HepG2 (cell line): ENCODE results near the gene GDPD1. TPM values are rescaled to one million over a fixed set of nuclear protein-coding genes. Genes with fewer than 3 reads are reported as not detected.
"Not testable (repeated sequence)": the region's sequence is repeated elsewhere in the genome, so short reads cannot be mapped to it uniquely, and the experiment has no call there.

Source experiments
- ATAC-seq: fragments of 200-7000 bp; cut with Tn5 transposase; 3 replicates; pipeline ENCODE4 v1.9.1; 2020; ENCODE audit warnings: mild to moderate bottlenecking, moderate library complexity
- BruUV-seq: library from RNA; stranded (reverse); fragments of 400-500 nt; replicated peaks from 2 replicates; lab custom pipeline; 2021; lab: Mats Ljungman, UMichigan
- CTCF ChIA-PET: fragments of 300-600 bp; formaldehyde crosslinking; extraction: SDS; loops from one replicate; lab custom pipeline; 2021; ENCODE audit warnings: low total read pairs, inconsistent platforms, low intra/inter-chr PET ratio; lab: Yijun Ruan, JAX
- POLR2A ChIA-PET: fragments of 350-600 bp; sonication (Branson Sonifier 250); formaldehyde crosslinking; loops from one replicate; lab custom pipeline; 2020; ENCODE audit warnings: antibody characterized with exemption, inconsistent platforms; lab: Yijun Ruan, JAX
- DNase-seq: peaks from one replicate; pipeline ENCODE4 v3.0.0-alpha.2; 2015; ENCODE audit warnings: low spot score
- FAIRE-seq: peaks from 3 replicates; lab custom pipeline; 2011; peaks lifted over from hg19 to GRCh38; lab: Jason Lieb, UNC
- H2AFZ ChIP-seq: one replicate; pipeline ENCODE4 v1.6.1; 2011; ENCODE audit warnings: low read length, inconsistent platforms
- H3K27ac ChIP-seq: fragments of 300-600 bp; 3 replicates; pipeline ENCODE4 v1.8.0; 2011; ENCODE audit warnings: mixed run types, mild to moderate bottlenecking, mixed read lengths, low read length, inconsistent platforms; ENCODE audit not compliant: insufficient read depth; ENCODE audit errors: extremely low read length
- H3K27me3 ChIP-seq, 2 experiments: fragments of 200-600 bp in 1 of 2; 2 replicates in 1 of 2; 3 replicates in 1 of 2; pipeline versions ENCODE4 v1.6.0 to v1.8.0; 2011; ENCODE audit warnings: low read length in 2 of 2, mild to moderate bottlenecking in 2 of 2, moderate library complexity in 2 of 2, inconsistent platforms in 1 of 2; ENCODE audit not compliant: insufficient read depth in 2 of 2, control insufficient read depth in 1 of 2
- H3K36me3 ChIP-seq, 2 experiments: fragments of 200-600 bp in 1 of 2; replicated peaks in 1 of 2; 2 replicates in 1 of 2; 3 replicates in 1 of 2; pipeline versions ENCODE4 v1.5.1 to v1.8.0; 2011; ENCODE audit warnings: low read length in 2 of 2, inconsistent platforms in 1 of 2; ENCODE audit not compliant: insufficient read depth in 2 of 2, control insufficient read depth in 1 of 2
- H3K4me1 ChIP-seq: 2 replicates; pipeline ENCODE4 v1.5.1; 2012; ENCODE audit warnings: low read length, inconsistent platforms; ENCODE audit not compliant: insufficient read depth
- H3K4me2 ChIP-seq: 2 replicates; pipeline ENCODE4 v1.6.0; 2011; ENCODE audit warnings: low read depth, low read length, inconsistent platforms
- H3K4me3 ChIP-seq, 3 experiments: fragments of 200-600 bp in 1 of 3; sonication (generic), shearing (Covaris generic) in 1 of 3; replicated peaks in 1 of 3; 2 replicates each; pipeline ENCODE4 v1.5.1; 2011 to 2016; ENCODE audit warnings: low read length in 3 of 3, inconsistent platforms in 2 of 3, low read depth in 2 of 3, mild to moderate bottlenecking in 2 of 3, control low read depth in 1 of 3, mixed read lengths in 1 of 3; ENCODE audit not compliant: insufficient read depth in 1 of 3
- H3K79me2 ChIP-seq: one replicate; pipeline ENCODE4 v1.6.1; 2011; ENCODE audit warnings: low read length, inconsistent platforms; ENCODE audit not compliant: insufficient read depth
- H3K9ac ChIP-seq: 2 replicates; pipeline ENCODE4 v1.6.0; 2011; ENCODE audit warnings: mild to moderate bottlenecking, low read depth, low read length, inconsistent platforms; ENCODE audit not compliant: insufficient read depth
- H3K9me3 ChIP-seq: 2 replicates; pipeline ENCODE4 v1.5.1; 2012; ENCODE audit warnings: mild to moderate bottlenecking, low read length
- H4K20me1 ChIP-seq: 2 replicates; pipeline ENCODE4 v1.6.0; 2011; ENCODE audit warnings: inconsistent platforms, mild to moderate bottlenecking, low read length, moderate library complexity; ENCODE audit not compliant: insufficient read depth
- ATRX ChIP-seq: sonication (generic); formaldehyde crosslinking; IDR thresholded peaks from 2 replicates; pipeline ENCODE4 v1.4.0; 2020; ENCODE audit warnings: missing genetic modification reagents, borderline replicate concordance
- FOXJ3 ChIP-seq: sonication (generic); formaldehyde crosslinking; IDR thresholded peaks from 2 replicates; pipeline ENCODE4 v1.4.0; 2020; ENCODE audit warnings: missing genetic modification reagents, mild to moderate bottlenecking, borderline replicate concordance
- HOXA3 ChIP-seq: sonication (generic); formaldehyde crosslinking; IDR thresholded peaks from 2 replicates; pipeline ENCODE4 v1.5.0; 2020; ENCODE audit warnings: missing genetic modification reagents
- IRF2 ChIP-seq: IDR thresholded peaks from 2 replicates; pipeline ENCODE4 v1.6.1; 2018; ENCODE audit warnings: missing genetic modification reagents, missing compliant biosample characterization
- KLF12 ChIP-seq: sonication (generic); formaldehyde crosslinking; IDR thresholded peaks from 2 replicates; pipeline ENCODE4 v1.4.0; 2020; ENCODE audit warnings: missing genetic modification reagents, borderline replicate concordance
- MTERF4 ChIP-seq: sonication (generic); formaldehyde crosslinking; IDR thresholded peaks from 2 replicates; pipeline ENCODE4 v1.8.0; 2023; ENCODE audit warnings: mild to moderate bottlenecking, missing genetic modification reagents
- PHF20 ChIP-seq: sonication (generic); formaldehyde crosslinking; IDR thresholded peaks from 2 replicates; pipeline ENCODE4 v1.5.0; 2020; ENCODE audit warnings: mild to moderate bottlenecking, missing genetic modification reagents
- PITX1 ChIP-seq: sonication (generic); formaldehyde crosslinking; IDR thresholded peaks from 2 replicates; pipeline ENCODE4 v1.5.1; 2020; ENCODE audit warnings: mild to moderate bottlenecking, missing genetic modification reagents
- SNAI1 ChIP-seq: sonication (generic); formaldehyde crosslinking; IDR thresholded peaks from 2 replicates; pipeline ENCODE4 v1.5.0; 2020; ENCODE audit warnings: mild to moderate bottlenecking, missing genetic modification reagents, borderline replicate concordance
- SPEN ChIP-seq: sonication (generic); formaldehyde crosslinking; IDR thresholded peaks from 2 replicates; pipeline ENCODE4 v1.5.1; 2020; ENCODE audit warnings: low read depth, mild to moderate bottlenecking, missing genetic modification reagents
- YEATS4 ChIP-seq: sonication (generic); formaldehyde crosslinking; IDR thresholded peaks from 2 replicates; pipeline ENCODE4 v1.4.0; 2020; ENCODE audit warnings: missing genetic modification reagents, borderline replicate concordance
- ZFX ChIP-seq: sonication (generic); formaldehyde crosslinking; IDR thresholded peaks from 2 replicates; pipeline ENCODE4 v1.4.0; 2020; ENCODE audit warnings: mild to moderate bottlenecking, low read depth, missing genetic modification reagents, moderate library complexity
- ZSCAN9 ChIP-seq: IDR thresholded peaks from 2 replicates; pipeline ENCODE4 v1.6.1; 2016; ENCODE audit warnings: borderline replicate concordance
- WGBS: methylation state at CpG from one replicate; pipeline ENCODE4 v1.1.6; 2017; ENCODE audit warnings: low lambda C conversion rate; 5-methylcytosine and 5-hydroxymethylcytosine counted together
- in situ Hi-C: cut with HindIII; loops from 2 replicates; pipeline ENCODE4 v1.10.0; 2017; ENCODE audit warnings: low pct_unique_long_range_greater_than_20kb; ENCODE audit not compliant: extremely low pct_ligation_motif_present
- intact Hi-C: fragments of 100-400 bp; cut with micrococcal nuclease; formaldehyde crosslinking; loops from one replicate; pipeline ENCODE4 v1.10.0; 2022; ENCODE audit not compliant: unreplicated experiment
- polyA plus RNA-seq, 8 experiments: library from polyadenylated mRNA; depleted of rRNA in 3 of 8; stranded (reverse) in 7 of 8; unstranded in 1 of 8; fragments of >200 nt; fragmentation: Illumina TruSeq in 4 of 8; extraction: Trizol in 4 of 8; gene quantifications; 2 replicates each; pipeline versions ENCODE4 v1.2.1 to v1.2.3, GENCODE V29; 2011 to 2016; ENCODE audit warnings: low read depth in 4 of 8, missing spikeins in 1 of 8, mixed read lengths in 1 of 8; ENCODE audit not compliant: insufficient read depth in 1 of 8
- total RNA-seq, 5 experiments: library from RNA; depleted of rRNA; stranded (reverse); fragments of >200 nt; fragmentation: Illumina TruSeq; extraction: Trizol; gene quantifications; 2 replicates each; pipeline ENCODE4 v1.2.3, GENCODE V29; 2016; ENCODE audit warnings: low read depth in 1 of 5
- TF ChIP-seq, protein P1 (sequence below): sonication (generic); formaldehyde crosslinking; IDR thresholded peaks from 2 replicates; pipeline ENCODE4 v1.5.1; 2020; ENCODE audit warnings: missing genetic modification reagents, mild to moderate bottlenecking, borderline replicate concordance

Gene GDPD1
- total and polyA plus RNA-seq, 2 of the 13 experiments (the other 11 are each of a cell fraction or from before 2014, with no cell fraction given): 6.0 to 7.7 TPM

- WGBS: under 1% methylated on average over 3 of the region's 3 CpGs
- no peak for FAIRE-seq
Measured at GRCh38 chr17:59289981-59290301, 69.6 kb downstream of the GDPD1 start.

DNA sequence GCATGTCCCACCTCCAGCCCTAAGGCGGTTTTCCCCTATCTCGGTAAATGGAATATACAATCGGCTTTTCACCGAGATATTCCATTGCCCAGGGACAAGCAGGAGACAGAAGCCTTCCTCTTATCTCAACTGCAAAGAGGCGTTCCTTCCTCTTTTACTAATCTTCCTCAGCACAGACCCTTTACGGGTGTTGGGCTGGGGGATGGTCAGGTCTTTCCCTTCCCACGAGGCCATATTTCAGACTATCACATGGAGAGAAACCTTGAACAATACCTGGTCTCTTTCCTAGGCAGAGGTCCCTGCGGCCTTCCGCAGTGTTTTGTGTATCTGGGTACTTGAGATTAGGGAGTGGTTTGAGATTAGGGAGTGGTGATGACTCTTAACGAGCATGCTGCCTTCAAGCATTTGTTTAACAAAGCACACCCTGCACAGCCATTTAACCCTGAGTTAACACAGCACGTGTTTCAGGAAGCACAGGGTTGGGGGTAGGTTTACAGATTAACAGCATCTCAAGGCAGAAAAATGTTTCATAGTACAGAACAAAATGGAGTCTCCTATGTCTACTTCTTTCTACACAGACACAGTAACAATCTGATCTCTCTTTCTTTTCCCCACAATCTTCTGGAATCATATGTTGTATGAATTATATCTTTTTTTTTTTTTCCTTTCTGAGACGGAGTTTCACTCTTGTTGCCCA lies 70.1 kb downstream of the GDPD1 start:
- H3K4me2 ChIP-seq: peak overlapping the region; percentile 62
- in situ Hi-C loops: not testable (repeated sequence)
- peak; percentile 44 for DNase-seq
- TF ChIP-seq FOXJ3 (CRISPR knock-in tag) (peak; percentile 13; the same call in 1 of the 2 replicates), MTERF4 (peak; percentile 46; the same call in 1 of the 2 replicates), IRF2 (CRISPR knock-in tag) (peak; percentile 13; the same call in 1 of the 2 replicates), YEATS4 (CRISPR knock-in tag) (0 out of 2 replicates have a peak, but pooled peaks have one; percentile 50), ZSCAN9 (CRISPR knock-in tag) (0 out of 2 replicates have a peak, but pooled peaks have one; percentile 30), PITX1 (peak; percentile 56; the same call in 1 of the 2 replicates), HOXA3 (CRISPR knock-in tag) (peak; percentile 63; the same call in 1 of the 2 replicates), SNAI1 (CRISPR knock-in tag) (0 out of 2 replicates have a peak, but pooled peaks have one; percentile 44), SPEN (0 out of 2 replicates have a peak, but pooled peaks have one; percentile 8), PHF20 (CRISPR knock-in tag) (0 out of 2 replicates have a peak, but pooled peaks have one; percentile 44), ZFX (CRISPR knock-in tag) (peak; percentile 45)

More at GRCh38 chr17:59289981-59290301, 69.6 kb downstream of the GDPD1 start:
- Histone ChIP-seq H3K4me1 (peaks cover 29% of the 10 kb centered on the region), H3K27ac (peak overlapping the region; percentile 37), H3K4me3 (peak overlapping the region in 1 of 3 experiments; percentile 10; a peak in 2 of 6 replicates), H3K9me3 (no peaks in the 10 kb centered on the region), H3K9ac (0 out of 2 replicates have a peak overlapping the region, but pooled peaks have one; percentile 0), H3K79me2 (no peaks in the 10 kb centered on the region), H2AFZ (peak overlapping the region; percentile 29), H4K20me1 (no peaks in the 10 kb centered on the region), H3K27me3 (no peaks in the 10 kb centered on the region), H3K4me2 (peak overlapping the region; percentile 62), H3K36me3 (no peaks in the 10 kb centered on the region)
- no TSS peak for BruUV-seq
- intact Hi-C loops (no loop called here), in situ Hi-C loops (no loop called here)
- no peak for DNase-seq
- TF ChIP-seq YEATS4 (CRISPR knock-in tag) (peak; percentile 50; the same call in 1 of the 2 replicates), KLF12 (CRISPR knock-in tag) (peak; percentile 23; the same call in 1 of the 2 replicates), ATRX (CRISPR knock-in tag) (no peak)
- TF ChIP-seq, protein P1, sequence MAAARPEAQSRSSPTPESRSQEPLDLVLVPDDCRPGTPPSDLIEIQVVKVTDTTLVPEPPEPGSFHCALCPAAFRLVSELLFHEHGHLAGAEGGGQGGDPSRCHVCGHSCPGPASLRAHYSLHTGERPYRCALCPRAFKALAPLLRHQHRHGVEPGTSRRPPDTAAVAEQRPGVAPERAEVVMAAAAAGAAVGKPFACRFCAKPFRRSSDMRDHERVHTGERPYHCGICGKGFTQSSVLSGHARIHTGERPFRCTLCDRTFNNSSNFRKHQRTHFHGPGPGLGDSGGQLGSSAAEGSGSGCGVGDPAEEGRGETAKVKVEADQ (CRISPR knock-in tag): 0 out of 2 replicates have a peak, but pooled peaks have one; percentile 7
- ATAC-seq: no peak; the same call in 2 of the 3 replicates
- CTCF ChIA-PET: no interaction called here
- POLR2A ChIA-PET: interaction anchor here (0.8 kb wide), 1 partner anchor 10 kb away, joined by 3 read pairs; no protein-coding TSS in a partner anchor

More for the DNA sequence above, 70.1 kb downstream of the GDPD1 start:
- POLR2A ChIA-PET, H3K36me3 ChIP-seq, BruUV-seq, intact Hi-C loops, FAIRE-seq, H3K27me3 ChIP-seq, H3K79me2 ChIP-seq, H4K20me1 ChIP-seq, H3K9me3 ChIP-seq, CTCF ChIA-PET: not testable (repeated sequence)
- H3K9ac ChIP-seq: 0 out of 2 replicates have a peak overlapping the region, but pooled peaks have one; percentile 13
- peak; percentile 52 for ATAC-seq
- H3K27ac ChIP-seq: peak overlapping the region; percentile 37
- WGBS: 4% methylated on average over 12 of the region's 12 CpGs
- peak overlapping the region; percentile 29 for H2AFZ ChIP-seq
- H3K4me1 ChIP-seq: peaks cover 34% of the 10 kb centered on the region
- peak overlapping the region; percentile 10 to 54 (median 53); a peak in 5 of 6 replicates for H3K4me3 ChIP-seq
